Type B pancreatic cell (in vitro differentiated cells): ENCODE measurements around the gene TECPR2. TPM values are rescaled to one million over a fixed set of nuclear protein-coding genes. Genes with fewer than 3 reads are reported as not detected.
A peak's percentile ranks its signal among the peaks of the same experiment; 100 is the strongest.

Source experiments
- DNase-seq: peaks from one replicate; pipeline ENCODE4 v3.0.0; 2021; ENCODE audit warnings: mixed read lengths; ENCODE audit not compliant: unreplicated experiment; ENCODE audit errors: extremely low spot score
- H3K27ac Mint-ChIP-seq: 2 replicates; pipeline ENCODE4 v1.8.0; 2021; ENCODE audit warnings: mild to moderate bottlenecking, mixed read lengths
- H3K27me3 Mint-ChIP-seq: 2 replicates; pipeline ENCODE4 v1.8.0; 2021; ENCODE audit warnings: mixed read lengths
- H3K36me3 Mint-ChIP-seq: 2 replicates; pipeline ENCODE4 v1.8.0; 2021; ENCODE audit warnings: mixed read lengths
- H3K4me1 Mint-ChIP-seq: one replicate; pipeline ENCODE4 v1.8.0; 2021; ENCODE audit warnings: mixed read lengths; ENCODE audit not compliant: unreplicated experiment
- H3K4me3 Mint-ChIP-seq: 2 replicates; pipeline ENCODE4 v1.8.0; 2021; ENCODE audit warnings: mild to moderate bottlenecking, mixed read lengths
- H3K9me3 Mint-ChIP-seq: 2 replicates; pipeline ENCODE4 v1.8.0; 2021; ENCODE audit warnings: mixed read lengths
- total RNA-seq: library from RNA; stranded (reverse); gene quantifications from 2 replicates; pipeline ENCODE4 v1.2.1, GENCODE V29; 2021; ENCODE audit warnings: low replicate concordance
- TF ChIP-seq, protein P1 (sequence below): fragments of 200-600 bp; sonication (generic); conservative IDR thresholded peaks from 2 replicates; pipeline ENCODE4 v1.5.0; 2021; ENCODE audit warnings: antibody characterized with exemption, mild to moderate bottlenecking

TECPR2 gene
- total RNA-seq, 1 donor from 2014 or later = 25.5 TPM

DNA sequence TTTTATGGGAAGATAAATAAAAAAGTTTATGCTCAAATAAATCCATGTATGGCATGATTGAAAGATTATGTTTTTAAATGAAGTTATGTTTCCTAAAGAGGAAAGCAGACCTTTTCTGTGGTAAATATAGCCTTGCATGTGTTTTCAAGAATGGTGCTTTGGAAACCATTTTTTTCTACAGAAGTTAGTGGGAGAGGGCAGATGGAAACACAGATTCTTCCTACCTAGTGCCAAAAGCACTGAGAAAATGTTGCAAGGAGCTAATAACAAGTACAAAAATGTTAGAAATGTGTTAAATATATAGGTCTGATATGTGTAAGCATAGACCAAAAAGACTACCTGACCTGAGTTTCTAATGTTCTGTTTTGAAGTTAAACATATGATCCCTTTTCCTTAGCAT, 24.3 kb downstream of the TECPR2 start:
- Mint-ChIP-seq H3K27ac (no peak overlapping the region), H3K9me3 (no peaks in the 10 kb centered on the region), H3K4me1 (peaks cover 6% of the 10 kb centered on the region), H3K27me3 (no peaks in the 10 kb centered on the region), H3K36me3 (peaks cover 10% of the 10 kb centered on the region), H3K4me3 (no peak overlapping the region)
- no peak for DNase-seq
- TF ChIP-seq, protein P1, sequence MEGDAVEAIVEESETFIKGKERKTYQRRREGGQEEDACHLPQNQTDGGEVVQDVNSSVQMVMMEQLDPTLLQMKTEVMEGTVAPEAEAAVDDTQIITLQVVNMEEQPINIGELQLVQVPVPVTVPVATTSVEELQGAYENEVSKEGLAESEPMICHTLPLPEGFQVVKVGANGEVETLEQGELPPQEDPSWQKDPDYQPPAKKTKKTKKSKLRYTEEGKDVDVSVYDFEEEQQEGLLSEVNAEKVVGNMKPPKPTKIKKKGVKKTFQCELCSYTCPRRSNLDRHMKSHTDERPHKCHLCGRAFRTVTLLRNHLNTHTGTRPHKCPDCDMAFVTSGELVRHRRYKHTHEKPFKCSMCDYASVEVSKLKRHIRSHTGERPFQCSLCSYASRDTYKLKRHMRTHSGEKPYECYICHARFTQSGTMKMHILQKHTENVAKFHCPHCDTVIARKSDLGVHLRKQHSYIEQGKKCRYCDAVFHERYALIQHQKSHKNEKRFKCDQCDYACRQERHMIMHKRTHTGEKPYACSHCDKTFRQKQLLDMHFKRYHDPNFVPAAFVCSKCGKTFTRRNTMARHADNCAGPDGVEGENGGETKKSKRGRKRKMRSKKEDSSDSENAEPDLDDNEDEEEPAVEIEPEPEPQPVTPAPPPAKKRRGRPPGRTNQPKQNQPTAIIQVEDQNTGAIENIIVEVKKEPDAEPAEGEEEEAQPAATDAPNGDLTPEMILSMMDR = no peak

DNA sequence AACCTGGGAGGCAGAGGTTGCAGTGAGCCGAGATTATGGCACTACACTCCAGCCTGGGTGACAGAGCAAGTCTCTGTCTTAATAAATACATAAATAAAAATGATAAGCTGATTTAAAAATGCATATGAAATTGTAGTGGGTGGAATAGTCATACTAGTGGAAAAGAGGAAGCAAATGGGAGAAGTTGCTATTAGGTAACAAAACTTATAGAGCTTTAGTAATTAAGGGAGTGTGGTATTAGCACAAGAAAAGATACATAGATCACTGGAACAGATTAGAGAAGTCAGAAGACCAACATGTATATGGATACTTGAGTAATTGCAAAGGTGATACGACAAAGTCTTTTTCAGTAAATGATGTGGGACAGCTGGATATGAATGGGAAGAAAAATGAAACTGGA, 26.5 kb downstream of the TECPR2 start:
- no peaks in the 10 kb centered on the region for H3K27me3 Mint-ChIP-seq
- DNase-seq = no peak
- peaks cover 6% of the 10 kb centered on the region for H3K4me1 Mint-ChIP-seq
- no peaks in the 10 kb centered on the region for H3K9me3 Mint-ChIP-seq
- H3K27ac Mint-ChIP-seq = no peak overlapping the region
- peaks cover 10% of the 10 kb centered on the region for H3K36me3 Mint-ChIP-seq
- TF ChIP-seq, protein P1 = no peak
- H3K4me3 Mint-ChIP-seq = no peak overlapping the region

DNA sequence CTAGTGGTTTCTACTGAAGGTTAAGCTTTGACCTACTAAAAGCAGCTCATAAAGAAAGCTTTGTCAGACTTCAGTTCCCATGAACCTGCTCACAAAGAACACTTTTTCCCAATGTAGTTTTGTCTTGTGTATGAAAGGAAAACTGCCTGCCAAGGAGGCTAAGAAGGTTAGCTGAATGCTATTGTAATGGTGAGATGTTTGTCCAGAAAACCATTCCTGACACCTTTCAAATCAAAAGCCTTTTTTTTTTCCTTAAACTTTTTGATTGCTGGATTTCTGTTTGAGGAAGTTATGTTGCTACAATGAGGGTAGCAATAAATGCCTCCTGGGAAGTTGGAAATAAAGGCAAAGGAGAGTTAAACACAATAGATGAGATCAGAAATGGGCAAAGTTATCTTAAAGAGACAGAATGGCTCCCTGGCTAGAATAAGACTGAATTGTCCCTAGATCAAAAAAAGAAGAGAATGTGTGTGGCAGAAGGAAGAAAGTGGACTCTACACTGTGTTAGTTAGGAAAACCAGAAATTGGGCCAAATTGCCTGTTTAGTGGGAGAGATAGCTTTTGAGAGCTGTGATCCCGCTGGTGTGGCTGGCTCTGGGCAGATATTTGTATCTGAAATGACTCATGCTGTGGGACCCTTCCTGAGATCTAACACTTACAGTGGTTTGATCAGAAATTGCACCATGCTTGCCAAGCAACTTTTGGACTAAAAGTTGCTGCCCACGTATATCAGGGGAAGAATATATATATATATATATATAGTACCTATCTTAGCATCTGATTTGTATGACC, 27.5 kb downstream of the TECPR2 start:
- Mint-ChIP-seq H3K27me3 (no peaks in the 10 kb centered on the region), H3K27ac (no peak overlapping the region), H3K36me3 (peaks cover 14% of the 10 kb centered on the region), H3K4me1 (peaks cover 6% of the 10 kb centered on the region), H3K4me3 (no peak overlapping the region), H3K9me3 (no peaks in the 10 kb centered on the region)
- no peak for DNase-seq
- TF ChIP-seq, protein P1 = no peak

DNA sequence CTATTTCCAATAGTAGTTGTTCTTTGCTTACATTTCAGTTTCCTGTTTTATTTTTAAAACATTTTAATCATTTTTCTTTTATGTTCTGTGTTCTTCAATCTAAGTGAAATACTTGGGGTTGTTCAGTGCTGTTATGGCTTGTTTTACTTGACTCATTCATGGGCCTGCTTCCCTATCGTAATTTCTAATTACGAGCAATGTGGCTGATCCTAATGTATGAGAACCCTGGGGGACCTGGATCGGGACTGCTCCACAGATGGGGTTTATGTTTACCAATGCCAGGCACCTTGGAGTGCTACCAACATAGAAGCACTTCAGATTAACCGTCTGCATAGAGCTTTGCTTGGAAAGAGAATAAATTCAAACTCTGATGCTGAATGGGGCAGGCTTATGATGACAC, 29.8 kb downstream of the TECPR2 start:
- TF ChIP-seq, protein P1 = no peak
- Mint-ChIP-seq H3K36me3 (peaks cover 27% of the 10 kb centered on the region), H3K4me3 (no peak overlapping the region), H3K27ac (no peak overlapping the region), H3K4me1 (peaks cover 6% of the 10 kb centered on the region), H3K27me3 (no peaks in the 10 kb centered on the region), H3K9me3 (no peaks in the 10 kb centered on the region)
- no peak for DNase-seq

DNA sequence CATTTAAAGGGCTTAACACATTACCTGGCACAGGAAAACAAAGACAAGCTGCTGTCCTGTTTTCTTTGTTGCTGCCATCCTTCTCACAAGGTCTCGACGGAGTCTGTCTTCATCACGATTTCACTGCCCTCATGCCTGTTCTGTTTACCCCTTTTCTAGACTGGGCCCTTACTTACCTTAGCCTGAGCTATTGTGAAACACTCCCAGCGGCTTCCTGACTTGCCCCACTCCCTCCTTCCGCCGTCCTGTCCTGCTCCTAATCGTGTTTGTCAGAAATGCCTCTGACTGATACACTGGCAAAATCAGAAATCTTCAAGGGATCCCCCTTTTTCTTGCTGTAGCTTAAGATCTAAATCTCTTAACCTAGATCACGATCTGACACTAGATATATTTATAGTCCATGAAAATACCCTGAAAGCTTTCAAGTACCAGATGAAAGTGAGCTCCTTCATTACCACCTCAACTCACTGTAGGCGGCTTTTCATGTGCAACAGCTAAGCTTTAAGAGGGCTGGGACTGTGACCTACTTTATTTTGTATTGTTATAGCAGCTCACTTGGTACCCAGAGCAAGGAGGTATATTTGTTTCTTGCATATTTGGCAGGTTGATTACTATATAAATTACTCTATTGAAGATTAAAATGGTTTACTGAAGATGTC, 32.1 kb downstream of the TECPR2 start:
- peaks cover 5% of the 10 kb centered on the region for H3K9me3 Mint-ChIP-seq
- TF ChIP-seq, protein P1 = no peak
- H3K4me3 Mint-ChIP-seq = no peak overlapping the region
- peak overlapping the region; percentile 8 for H3K27ac Mint-ChIP-seq
- no peaks in the 10 kb centered on the region for H3K27me3 Mint-ChIP-seq
- H3K36me3 Mint-ChIP-seq = peaks cover 32% of the 10 kb centered on the region
- no peak for DNase-seq
- no peaks in the 10 kb centered on the region for H3K4me1 Mint-ChIP-seq
